Daoy (cell line): ENCODE measurements around the gene EGR1. TPM values are rescaled to one million over a fixed set of nuclear protein-coding genes. Genes with fewer than 3 reads are reported as not detected.

Experiments used
- DNase-seq: peaks from one replicate; pipeline ENCODE4 v3.0.0-alpha.2; 2015; ENCODE audit warnings: low read depth
- total RNA-seq: library from RNA; depleted of rRNA; stranded (reverse); fragments of >200 nt; shearing (Covaris generic); gene quantifications from 2 replicates; pipeline ENCODE4 v1.2.3, GENCODE V29; 2014

The EGR1 gene
- total RNA-seq, 1 experiment from 2014 or later, result 9.7 TPM

- no peak for DNase-seq
These were observed 11.7 kb upstream of the EGR1 start for GRCh38 chr5:138453590-138453989.

GRCh38 chr5:138454121-138454520 is 11.2 kb upstream of the EGR1 start:
- DNase-seq, result no peak

- DNase-seq, result no peak
These were observed 9.9 kb upstream of the EGR1 start for GRCh38 chr5:138455232-138455930.

GRCh38 chr5:138457531-138458275 is 7.6 kb upstream of the EGR1 start:
- no peak for DNase-seq

GRCh38 chr5:138458384-138458783 is 6.9 kb upstream of the EGR1 start:
- no peak for DNase-seq

- DNase-seq, result no peak
These were observed 6.4 kb upstream of the EGR1 start for GRCh38 chr5:138458856-138459255.

GRCh38 chr5:138459311-138459933 is 5.9 kb upstream of the EGR1 start:
- DNase-seq, result no peak

- DNase-seq, result no peak
These were observed 5.1 kb upstream of the EGR1 start for GRCh38 chr5:138460032-138460693.

- DNase-seq, result peak; percentile 83
These were observed 3.7 kb upstream of the EGR1 start for GRCh38 chr5:138461343-138462125.

GRCh38 chr5:138463419-138464007 is 1.8 kb upstream of the EGR1 start:
- peak; percentile 25 for DNase-seq

- DNase-seq, result peak; percentile 99
These were observed 1.3 kb upstream of the EGR1 start for GRCh38 chr5:138464008-138464387.

GRCh38 chr5:138464388-138465260 is 655 bp upstream of the EGR1 start:
- peak; percentile 99 for DNase-seq

- peak; percentile 39 for DNase-seq
These were observed 1.0 kb downstream of the EGR1 start for GRCh38 chr5:138466125-138466899.

GRCh38 chr5:138466900-138467710 is 1.8 kb downstream of the EGR1 start:
- peak; percentile 56 for DNase-seq

GRCh38 chr5:138467711-138468132 is 2.4 kb downstream of the EGR1 start:
- DNase-seq, result no peak

GRCh38 chr5:138468133-138468965 is 3.1 kb downstream of the EGR1 start:
- DNase-seq, result peak; percentile 56

GRCh38 chr5:138468966-138469539 is 3.8 kb downstream of the EGR1 start:
- no peak for DNase-seq
